Psoas muscle (tissue), 8 donors: ENCODE results near the gene COPE. TPM values are rescaled to one million over a fixed set of nuclear protein-coding genes. Genes with fewer than 3 reads are reported as not detected.

Experiments
- ATAC-seq, 4 donors: fragments of 200-7000 bp; cut with Tn5 transposase; one replicate each; pipeline ENCODE4 v1.9.1; 2020; ENCODE audit warnings: moderate library complexity in 3 of 4, mild to moderate bottlenecking in 2 of 4
- DNase-seq, 2 donors: peaks; one replicate each; pipeline ENCODE4 v3.0.0-alpha.2; 2020
- H3K27ac ChIP-seq: fragments of 200-600 bp; one replicate; pipeline ENCODE4 v1.8.0; 2022
- H3K27me3 ChIP-seq, 3 donors: fragments of 200-600 bp in 1 of 3; one replicate each; pipeline versions ENCODE4 v1.6.1 to v1.8.0; 2013 to 2022; ENCODE audit warnings: low read length in 2 of 3, mild to moderate bottlenecking in 2 of 3, moderate library complexity in 1 of 3; ENCODE audit not compliant: insufficient read depth in 3 of 3
- H3K36me3 ChIP-seq, 2 donors: fragments of 200-600 bp in 1 of 2; one replicate each; pipeline versions ENCODE4 v1.6.1 to v1.8.0; 2013 to 2022; ENCODE audit warnings: low read depth in 1 of 2, mild to moderate bottlenecking in 1 of 2, moderate library complexity in 1 of 2; ENCODE audit not compliant: insufficient read depth in 1 of 2
- H3K4me1 ChIP-seq: fragments of 200-600 bp; one replicate; pipeline ENCODE4 v1.8.0; 2022
- H3K4me3 ChIP-seq: fragments of 200-600 bp; one replicate; pipeline ENCODE4 v1.8.0; 2022; ENCODE audit warnings: mild to moderate bottlenecking
- H3K9me3 ChIP-seq: fragments of 200-600 bp; one replicate; pipeline ENCODE4 v1.8.0; 2022
- CTCF ChIP-seq: fragments of 200-600 bp; IDR thresholded peaks from one replicate; pipeline ENCODE4 v1.8.0; 2022; ENCODE audit warnings: antibody characterized with exemption
- WGBS, 3 donors: extraction: QIAGEN DNeasy Blood & Tissue Kit; methylation state at CpG; one replicate each; pipeline versions ENCODE4 v1.1.6 to v1.1.7; 2013; 5-methylcytosine and 5-hydroxymethylcytosine counted together
- intact Hi-C, 2 donors: fragments of 100-400 bp; cut with DNase I; formaldehyde crosslinking; loops; one replicate each; pipeline versions ENCODE4 v1.11.0 to v1.14.2; 2022
- polyA plus RNA-seq, 3 donors: library from polyadenylated mRNA; stranded (reverse); fragments of 200-250 nt; gene quantifications; one replicate each; pipeline ENCODE4 v1.2.3, GENCODE V29; 2013
- total RNA-seq, 4 donors: library from RNA; stranded (reverse); fragmentation: NEBNext Ultra II Directional in 2 of 4; extraction: Animal tissue kit (Norgen Biotek cat#: 25700) in 2 of 4; gene quantifications; one replicate each; pipeline versions ENCODE4 v1.2.1 to v1.2.4, GENCODE V29; 2021 to 2023
- donor health status: healthy with polysubstance abuse.
- donor health status: DM: no; HTN: no; CAD: no; lungs with moderate emphysema.
- donor health status: Bipolar disorder and iron deficiency.
- donor health status: healthy.
- donor health status: DM: yes; HTN: yes; CAD: no.
- donor health status: DM: no; HTN: no; CAD: no.
- donor health status: DM: no; HTN: no; CAD: no.
- donor health status: DM: yes; HTN: yes; CAD: no.

Gene COPE
- total and polyA plus RNA-seq, 7 donors: 91.5 to 173 (median 110) TPM

- ATAC-seq (peak in 1 of 4 donors; percentile 6), DNase-seq (no peak)
- Histone ChIP-seq H3K4me3 (no peak overlapping the region), H3K9me3 (no peaks in the 10 kb centered on the region), H3K27me3 (no peaks in the 10 kb centered on the region), H3K27ac (no peak overlapping the region), H3K36me3 (peaks cover 0 to 24% of the 10 kb centered on the region in 2 donors), H3K4me1 (no peaks in the 10 kb centered on the region)
- TF ChIP-seq CTCF: no peak
- intact Hi-C loops: no loop called here
- 88 to 91% (median 90%) methylated on average over 21 to 25 of the region's 25 CpGs for WGBS, 3 donors
These were observed 41.0 kb downstream of the COPE start for GRCh38 chr19:18878058-18878797.

GRCh38 chr19:18876865-18877264 lies 42.3 kb downstream of the COPE start:
- intact Hi-C loops: no loop called here
- H3K27ac ChIP-seq: no peak overlapping the region
- peaks cover 0 to 23% of the 10 kb centered on the region in 2 donors for H3K36me3 ChIP-seq
- WGBS, 3 donors: 95 to 98% (median 95%) methylated on average over 7 of the region's 7 CpGs
- no peak overlapping the region for H3K4me3 ChIP-seq
- H3K9me3 ChIP-seq: no peaks in the 10 kb centered on the region
- no peaks in the 10 kb centered on the region for H3K27me3 ChIP-seq
- TF ChIP-seq CTCF: no peak
- DNase-seq (no peak), ATAC-seq (no peak)
- no peaks in the 10 kb centered on the region for H3K4me1 ChIP-seq

- DNase-seq (no peak), ATAC-seq (no peak)
- no peak for TF ChIP-seq CTCF
- Histone ChIP-seq H3K4me3 (no peak overlapping the region), H3K9me3 (no peaks in the 10 kb centered on the region), H3K4me1 (no peaks in the 10 kb centered on the region), H3K27ac (no peak overlapping the region), H3K36me3 (peaks cover 0 to 20% of the 10 kb centered on the region in 2 donors), H3K27me3 (no peaks in the 10 kb centered on the region)
- intact Hi-C loops: no loop called here
- WGBS, 3 donors: 83 to 89% (median 84%) methylated on average over 5 of the region's 5 CpGs
These were observed 43.5 kb downstream of the COPE start for GRCh38 chr19:18875726-18876125.

GRCh38 chr19:18871543-18871942 lies 47.6 kb downstream of the COPE start:
- DNase-seq: no peak

More at GRCh38 chr19:18871543-18871942, 47.6 kb downstream of the COPE start:
- no peak for TF ChIP-seq CTCF
- Histone ChIP-seq H3K36me3 (peaks cover 0 to 25% of the 10 kb centered on the region in 2 donors), H3K27ac (no peak overlapping the region), H3K4me1 (no peaks in the 10 kb centered on the region), H3K4me3 (no peak overlapping the region), H3K9me3 (no peaks in the 10 kb centered on the region), H3K27me3 (peaks cover 0 to 2% (median 0%) of the 10 kb centered on the region in 3 donors)
- 76 to 90% (median 82%) methylated on average over 7 of the region's 7 CpGs for WGBS, 3 donors
- intact Hi-C loops: no loop called here
- ATAC-seq: no peak
